NT2/D1 (cell line): Measurements from ENCODE around the gene KMT5B.

ENCODE experiments used
- SUZ12 ChIP-seq: IDR thresholded peaks from 2 replicates; pipeline ENCODE4 v1.6.1; 2011; ENCODE audit not compliant: insufficient read length, insufficient read depth; ENCODE audit errors: extremely low read depth
- YY1 ChIP-seq: IDR thresholded peaks from 2 replicates; pipeline ENCODE4 v1.6.1; 2011; ENCODE audit not compliant: insufficient read length, insufficient read depth
- ZNF274 ChIP-seq: IDR thresholded peaks from 2 replicates; pipeline ENCODE4 v1.6.1; 2011; ENCODE audit warnings: mild to moderate bottlenecking, low read depth, low read length

DNA sequence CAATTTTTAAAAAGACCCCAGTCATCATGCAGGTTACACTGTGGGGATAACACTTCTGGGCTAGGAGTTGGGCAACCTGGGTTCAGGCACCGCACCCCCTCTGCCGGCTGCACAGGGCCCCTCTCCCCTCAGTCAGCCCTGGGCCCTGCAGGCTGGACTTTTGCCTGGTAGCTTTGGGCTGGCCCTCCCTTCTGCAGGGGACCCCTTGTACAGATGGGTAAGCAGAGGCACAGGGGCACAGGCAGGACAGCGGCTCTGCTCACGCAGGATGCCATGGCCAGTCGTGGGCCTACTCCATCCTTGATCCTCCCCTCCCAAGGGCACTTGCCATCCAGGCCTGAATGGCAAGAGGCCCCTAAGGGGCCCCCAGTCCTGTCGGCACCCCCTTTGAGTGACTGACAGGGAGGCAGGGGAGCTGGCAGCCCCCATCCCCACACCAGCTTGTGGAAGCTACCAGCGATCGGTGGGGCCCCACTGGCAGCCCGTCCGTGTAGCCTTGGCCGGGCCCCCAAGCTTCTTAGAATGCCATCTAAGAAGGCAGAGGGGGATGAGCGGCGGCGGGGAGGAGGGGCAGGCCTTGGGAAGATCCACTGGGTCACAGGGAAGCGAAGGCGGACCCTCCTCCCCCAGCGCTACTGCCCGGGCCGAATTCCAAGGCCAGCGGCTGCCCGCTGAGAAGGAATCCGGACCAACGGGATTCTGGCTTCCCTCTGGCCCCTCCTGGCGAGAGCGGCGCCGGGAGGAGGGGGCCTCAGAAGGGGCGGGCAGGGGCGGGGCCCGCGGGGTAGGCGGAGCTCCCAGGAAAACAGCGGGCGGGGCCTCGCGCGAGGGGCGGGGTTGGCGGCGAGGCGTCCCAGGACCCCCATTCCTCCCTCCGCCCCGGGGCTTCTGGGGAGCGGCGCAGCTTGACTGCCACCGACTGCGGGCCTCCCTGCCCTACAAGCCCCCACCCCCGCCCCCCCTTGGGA, 85.1 kb downstream of the KMT5B start:
- no peak for TF ChIP-seq SUZ12
- no peak for TF ChIP-seq YY1
- TF ChIP-seq ZNF274, result no peak
